Measurements from ENCODE around the gene DEGS2. TPM values are rescaled to one million over a fixed set of nuclear protein-coding genes. Genes with fewer than 3 reads are reported as not detected.

The DEGS2 gene
- total and polyA plus RNA-seq, 2 experiments from 2014 or later = 0.63 to 2.2 TPM

GRCh38 chr14:100191584-100192249, 32.3 kb upstream of the DEGS2 start (continued):
- TF ChIP-seq ETS1 (IDR thresholded peaks at IDR 0.05) = no peak
- no peak for TF ChIP-seq NANOG (IDR thresholded peaks at IDR 0.05; ENCODE audit: borderline replicate concordance)
- TF ChIP-seq POLR2AphosphoS5 (IDR thresholded peaks at IDR 0.05; ENCODE audit: low read depth) = no peak
- TF ChIP-seq STAT1 (IDR thresholded peaks at IDR 0.05; ENCODE audit: unreplicated experiment) = no peak
- no peak for TF ChIP-seq CTCF (conservative IDR thresholded peaks at IDR 0.05; ENCODE audit: low read depth in 2 of 2)
- TF ChIP-seq EZH2 (IDR thresholded peaks at IDR 0.05; ENCODE audit: low read depth, unreplicated experiment) = no peak

- Mint-ChIP-seq H3K9me3 (peaks cover 6% of the 10 kb centered on the region; the same call in 1 of the 3 replicates), H3K36me3 (ENCODE audit: low read depth) (no peaks in the 10 kb centered on the region), H3K27ac (no peak overlapping the region), H3K27me3 (ENCODE audit: insufficient read depth, low read depth, poor library complexity) (peaks cover 16% of the 10 kb centered on the region), H3K4me1 (peaks cover 13% of the 10 kb centered on the region), H3K4me3 (no peak overlapping the region)
- Histone ChIP-seq H3K4me3 (no peak overlapping the region), H3K27ac (ENCODE audit: low read depth) (no peak overlapping the region), H3K9me2 (ENCODE audit: insufficient read depth) (no peaks in the 10 kb centered on the region), H3F3A (replicated peaks; ENCODE audit: low read depth) (peaks cover 8% of the 10 kb centered on the region; the same call in 1 of the 2 replicates), H3K27me3 (ENCODE audit: insufficient read depth) (no peaks in the 10 kb centered on the region), H2AFZ (no peak overlapping the region), H3K36me3 (ENCODE audit: insufficient read depth) (no peaks in the 10 kb centered on the region), H4K20me1 (replicated peaks; ENCODE audit: insufficient read depth) (no peaks in the 10 kb centered on the region; the same call in 1 of the 2 replicates), H3K79me2 (replicated peaks; ENCODE audit: insufficient read depth) (no peaks in the 10 kb centered on the region), H3K4me2 (no peak overlapping the region), H3K4me1 (ENCODE audit: insufficient read depth) (peaks cover 10% of the 10 kb centered on the region)
- ATAC-seq = no peak
- peak; percentile 71 for DNase-seq (ENCODE audit: low spot score)
- TF ChIP-seq JUNB (IDR thresholded peaks at IDR 0.05; ENCODE audit: unreplicated experiment) (no peak), NANOG (IDR thresholded peaks at IDR 0.05; ENCODE audit: borderline replicate concordance) (no peak), POLR2AphosphoS5 (IDR thresholded peaks at IDR 0.05; ENCODE audit: low read depth) (no peak), STAT1 (IDR thresholded peaks at IDR 0.05; ENCODE audit: unreplicated experiment) (no peak), ZNF331 (CRISPR knock-in tag; IDR thresholded peaks at IDR 0.05; ENCODE audit: low read depth) (no peak), ZNF462 (CRISPR knock-in tag; IDR thresholded peaks at IDR 0.05) (no peak), ZNF114 (CRISPR knock-in tag; IDR thresholded peaks at IDR 0.05) (no peak), CREB1 (CRISPR knock-in tag; IDR thresholded peaks at IDR 0.05; ENCODE audit: low read depth) (no peak), EZH2phosphoT487 (IDR thresholded peaks at IDR 0.05; ENCODE audit: unreplicated experiment) (no peak)
Observed at GRCh38 chr14:100190126-100190525, 30.7 kb upstream of the DEGS2 start.
